ENCODE data around the gene LRRC8A. TPM values are rescaled to one million over a fixed set of nuclear protein-coding genes. Genes with fewer than 3 reads are reported as not detected.

The LRRC8A gene
- total RNA-seq, 2 experiments from 2014 or later = 35.0 to 35.8 TPM

DNA sequence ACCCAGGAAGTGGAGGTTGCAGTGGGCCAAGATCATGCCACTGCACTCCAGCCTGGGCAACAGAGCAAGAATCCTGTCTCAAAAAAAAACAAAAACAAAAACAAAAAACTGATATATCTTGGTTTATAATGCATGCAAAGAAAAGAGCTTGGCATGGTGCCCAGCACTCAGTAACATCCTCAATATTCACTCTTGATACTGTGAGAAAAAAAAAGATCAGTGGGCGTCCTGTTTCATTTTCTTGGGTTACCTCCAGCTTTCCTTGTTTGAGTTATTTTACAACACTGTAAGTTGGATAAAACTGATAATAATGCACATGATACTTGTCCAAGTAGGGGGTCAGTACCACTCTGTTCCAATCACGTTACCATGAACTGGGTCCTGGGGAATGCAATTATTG lies 46.7 kb downstream of the LRRC8A start:
- no peaks in the 10 kb centered on the region for H3K36me3 ChIP-seq (ENCODE audit: insufficient read depth, low read length)

GRCh38 chr9:128929560-128929959 lies 47.6 kb downstream of the LRRC8A start:
- TF ChIP-seq, protein P1, sequence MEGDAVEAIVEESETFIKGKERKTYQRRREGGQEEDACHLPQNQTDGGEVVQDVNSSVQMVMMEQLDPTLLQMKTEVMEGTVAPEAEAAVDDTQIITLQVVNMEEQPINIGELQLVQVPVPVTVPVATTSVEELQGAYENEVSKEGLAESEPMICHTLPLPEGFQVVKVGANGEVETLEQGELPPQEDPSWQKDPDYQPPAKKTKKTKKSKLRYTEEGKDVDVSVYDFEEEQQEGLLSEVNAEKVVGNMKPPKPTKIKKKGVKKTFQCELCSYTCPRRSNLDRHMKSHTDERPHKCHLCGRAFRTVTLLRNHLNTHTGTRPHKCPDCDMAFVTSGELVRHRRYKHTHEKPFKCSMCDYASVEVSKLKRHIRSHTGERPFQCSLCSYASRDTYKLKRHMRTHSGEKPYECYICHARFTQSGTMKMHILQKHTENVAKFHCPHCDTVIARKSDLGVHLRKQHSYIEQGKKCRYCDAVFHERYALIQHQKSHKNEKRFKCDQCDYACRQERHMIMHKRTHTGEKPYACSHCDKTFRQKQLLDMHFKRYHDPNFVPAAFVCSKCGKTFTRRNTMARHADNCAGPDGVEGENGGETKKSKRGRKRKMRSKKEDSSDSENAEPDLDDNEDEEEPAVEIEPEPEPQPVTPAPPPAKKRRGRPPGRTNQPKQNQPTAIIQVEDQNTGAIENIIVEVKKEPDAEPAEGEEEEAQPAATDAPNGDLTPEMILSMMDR (IDR thresholded peaks at IDR 0.05) = no peak
- H3K9me3 ChIP-seq (ENCODE audit: control insufficient read depth in 1 of 2, insufficient read depth in 1 of 2, low read length in 2 of 2) = no peaks in the 10 kb centered on the region
- no peak overlapping the region for H3K4me3 Mint-ChIP-seq
- no peaks in the 10 kb centered on the region for H3K36me3 ChIP-seq (ENCODE audit: insufficient read depth, low read length)
- POLR2A ChIA-PET = interaction anchor here (0.6 kb wide), 1 partner anchor 1216 kb away, joined by 3 read pairs; no protein-coding TSS in a partner anchor
- peaks cover 19% of the 10 kb centered on the region for H3K4me1 Mint-ChIP-seq (ENCODE audit: low read depth)
- no peaks in the 10 kb centered on the region for H3K27me3 Mint-ChIP-seq
- H3K27me3 ChIP-seq (ENCODE audit: control insufficient read depth in 1 of 2, insufficient read depth in 2 of 2, low read length in 2 of 2) = no peaks in the 10 kb centered on the region
- CTCF ChIA-PET = interaction anchor here (3.8 kb wide), 1 partner anchor 66 kb away, joined by 29 read pairs; no protein-coding TSS in a partner anchor
- DNase-seq (no peak), ATAC-seq (ENCODE audit: poor library complexity) (no peak)
- no peak overlapping the region for H3K27ac Mint-ChIP-seq
- H3K4me3 ChIP-seq (ENCODE audit: low read length) = no peak overlapping the region
- H3K9me3 Mint-ChIP-seq = no peaks in the 10 kb centered on the region
- intact Hi-C loops (cut with DNase I, micrococcal nuclease) = loop anchor here (5.0 kb wide), 1 partner anchor 47 kb away; the partner anchor contains the start of genes KYAT1 (in 2 of the 2) and LRRC8A (in 2 of the 2)
- H3K4me1 ChIP-seq (ENCODE audit: insufficient read depth, low read length) = peaks cover 16% of the 10 kb centered on the region
- H3K27ac ChIP-seq (ENCODE audit: low read depth in 1 of 2, low read length in 2 of 2) = no peak overlapping the region
- H3K36me3 Mint-ChIP-seq (ENCODE audit: low read depth) = no peaks in the 10 kb centered on the region

More for the DNA sequence above, 46.7 kb downstream of the LRRC8A start:
- Mint-ChIP-seq H3K27me3 (no peaks in the 10 kb centered on the region), H3K4me1 (ENCODE audit: low read depth) (peaks cover 19% of the 10 kb centered on the region), H3K4me3 (no peak overlapping the region), H3K27ac (no peak overlapping the region), H3K9me3 (no peaks in the 10 kb centered on the region), H3K36me3 (ENCODE audit: low read depth) (no peaks in the 10 kb centered on the region)
- DNase-seq = no peak
- ATAC-seq (ENCODE audit: poor library complexity) = no peak
- H3K9me3 ChIP-seq (ENCODE audit: control insufficient read depth in 1 of 2, insufficient read depth in 1 of 2, low read length in 2 of 2) = no peaks in the 10 kb centered on the region
- intact Hi-C loops (cut with DNase I, micrococcal nuclease) = loop anchor here (1.0 to 5.0 kb wide), 4 partner anchors 46 to 280 kb away; partner anchors contain the start of genes KYAT1 (in 2 of the 2) and LRRC8A (in 2 of the 2)
- H3K27ac ChIP-seq (ENCODE audit: low read depth in 1 of 2, low read length in 2 of 2) = no peak overlapping the region
- no peaks in the 10 kb centered on the region for H3K27me3 ChIP-seq (ENCODE audit: control insufficient read depth in 1 of 2, insufficient read depth in 2 of 2, low read length in 2 of 2)
- H3K4me3 ChIP-seq (ENCODE audit: low read length) = no peak overlapping the region
- TF ChIP-seq, protein P1 (IDR thresholded peaks at IDR 0.05) = no peak
- ChIA-PET POLR2A (interaction anchor here (0.6 to 1.9 kb wide), 3 partner anchors 65 to 1853 kb away, joined by 3 to 5 read pairs (median 3); partner anchors contain the start of gene SPOUT1), CTCF (interaction anchor here (0.7 to 3.8 kb wide), 6 partner anchors 19 to 77 kb away, joined by 3 to 29 read pairs (median 4); partner anchors contain the start of genes DOLK and NUP188)
- peaks cover 16% of the 10 kb centered on the region for H3K4me1 ChIP-seq (ENCODE audit: insufficient read depth, low read length)

- TF ChIP-seq, protein P1 (IDR thresholded peaks at IDR 0.05) = no peak
- POLR2A ChIA-PET = no interaction called here
Observed at GRCh38 chr9:128933731-128934130, 51.8 kb downstream of the LRRC8A start.

More at GRCh38 chr9:128933731-128934130, 51.8 kb downstream of the LRRC8A start:
- H3K36me3 Mint-ChIP-seq (ENCODE audit: low read depth) = no peaks in the 10 kb centered on the region
- H3K9me3 Mint-ChIP-seq = no peaks in the 10 kb centered on the region
- no peak for ATAC-seq (ENCODE audit: poor library complexity)
- no peak overlapping the region for H3K27ac Mint-ChIP-seq
- Histone ChIP-seq H3K27me3 (ENCODE audit: control insufficient read depth in 1 of 2, insufficient read depth in 2 of 2, low read length in 2 of 2) (no peaks in the 10 kb centered on the region), H3K4me1 (ENCODE audit: insufficient read depth, low read length) (no peaks in the 10 kb centered on the region), H3K4me3 (ENCODE audit: low read length) (no peak overlapping the region), H3K9me3 (ENCODE audit: control insufficient read depth in 1 of 2, insufficient read depth in 1 of 2, low read length in 2 of 2) (no peaks in the 10 kb centered on the region), H3K27ac (ENCODE audit: low read depth in 1 of 2, low read length in 2 of 2) (no peak overlapping the region), H3K36me3 (ENCODE audit: insufficient read depth, low read length) (no peaks in the 10 kb centered on the region)
- CTCF ChIA-PET = no interaction called here
- H3K27me3 Mint-ChIP-seq = no peaks in the 10 kb centered on the region
- no peaks in the 10 kb centered on the region for H3K4me1 Mint-ChIP-seq (ENCODE audit: low read depth)
- no peak for DNase-seq
- intact Hi-C loops (cut with DNase I, micrococcal nuclease) = no loop called here
- H3K4me3 Mint-ChIP-seq = no peak overlapping the region

Measured in CD4-positive, alpha-beta T cell (primary cell).